ENCODE results near the gene ADH6.

GRCh38 chr4:99200138-99200537, 18.9 kb downstream of the ADH6 start:
- TF ChIP-seq CTCF (conservative IDR thresholded peaks at IDR 0.05) (no peak), EZH2 (IDR thresholded peaks at IDR 0.05; ENCODE audit: low read depth) (no peak)

All from PC-9 (cell line).